NK-92 (cell line): ENCODE measurements around the gene NEK11.
A peak's percentile ranks its signal among the peaks of the same experiment; 100 is the strongest.

Source experiments
- DNase-seq: peaks from one replicate; lab custom pipeline; 2025; ENCODE audit not compliant: unreplicated experiment; lab: John Stamatoyannopoulos, UW

The NEK11 gene, protein sequence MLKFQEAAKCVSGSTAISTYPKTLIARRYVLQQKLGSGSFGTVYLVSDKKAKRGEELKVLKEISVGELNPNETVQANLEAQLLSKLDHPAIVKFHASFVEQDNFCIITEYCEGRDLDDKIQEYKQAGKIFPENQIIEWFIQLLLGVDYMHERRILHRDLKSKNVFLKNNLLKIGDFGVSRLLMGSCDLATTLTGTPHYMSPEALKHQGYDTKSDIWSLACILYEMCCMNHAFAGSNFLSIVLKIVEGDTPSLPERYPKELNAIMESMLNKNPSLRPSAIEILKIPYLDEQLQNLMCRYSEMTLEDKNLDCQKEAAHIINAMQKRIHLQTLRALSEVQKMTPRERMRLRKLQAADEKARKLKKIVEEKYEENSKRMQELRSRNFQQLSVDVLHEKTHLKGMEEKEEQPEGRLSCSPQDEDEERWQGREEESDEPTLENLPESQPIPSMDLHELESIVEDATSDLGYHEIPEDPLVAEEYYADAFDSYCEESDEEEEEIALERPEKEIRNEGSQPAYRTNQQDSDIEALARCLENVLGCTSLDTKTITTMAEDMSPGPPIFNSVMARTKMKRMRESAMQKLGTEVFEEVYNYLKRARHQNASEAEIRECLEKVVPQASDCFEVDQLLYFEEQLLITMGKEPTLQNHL

DNA sequence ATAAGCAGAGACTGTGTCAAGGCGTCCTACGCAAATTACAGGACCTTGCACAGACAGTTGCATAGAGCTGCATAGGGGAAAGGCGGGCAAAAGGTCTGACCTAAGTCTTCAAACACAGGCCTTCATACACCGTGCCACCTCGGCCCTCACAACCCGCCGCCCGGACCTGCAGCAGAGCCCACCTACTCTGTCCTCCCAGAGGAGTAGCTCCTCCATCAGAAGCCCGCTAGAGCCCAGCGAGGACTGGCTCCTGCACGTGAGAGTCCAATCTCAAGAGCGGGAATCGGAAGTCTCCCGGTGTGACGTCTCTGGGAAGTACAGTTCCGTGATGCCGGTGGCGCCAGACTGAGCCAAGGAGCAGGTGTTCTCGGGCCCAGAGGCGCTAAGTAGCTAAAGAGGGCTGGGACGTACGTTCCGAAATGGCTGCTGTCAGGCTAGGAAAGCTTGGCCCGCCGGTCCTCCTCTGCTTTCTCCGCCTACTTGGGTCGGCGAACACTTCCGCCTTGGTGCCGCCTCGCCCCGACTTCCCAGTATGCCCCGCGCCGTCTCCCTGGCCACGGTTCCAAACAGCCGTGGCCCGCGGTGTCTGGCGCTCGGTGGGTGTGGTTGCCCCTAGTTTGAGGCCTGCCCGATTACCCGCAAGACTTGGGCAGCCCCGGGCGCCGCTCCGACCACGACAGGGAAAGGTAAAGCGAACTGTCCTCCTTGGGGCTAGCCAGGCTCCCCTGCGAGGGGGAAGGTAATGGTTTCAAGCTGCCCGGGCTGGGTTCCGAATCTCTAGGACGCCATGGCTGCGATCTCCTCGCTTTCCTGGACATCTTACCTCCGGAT is at the start of gene NEK11, which contains the start of gene ASTE1:
Gene NEK11 (plus strand): TSS at position 557 of the 831 bp plus-strand sequence. CDS start 2,832 bp downstream, outside the sequence.
Gene ASTE1 (minus strand): TSS at position 505 of the 831 bp plus-strand sequence. CDS start 1,519 bp downstream, outside the sequence.
- DNase-seq: peak; percentile 55

DNA sequence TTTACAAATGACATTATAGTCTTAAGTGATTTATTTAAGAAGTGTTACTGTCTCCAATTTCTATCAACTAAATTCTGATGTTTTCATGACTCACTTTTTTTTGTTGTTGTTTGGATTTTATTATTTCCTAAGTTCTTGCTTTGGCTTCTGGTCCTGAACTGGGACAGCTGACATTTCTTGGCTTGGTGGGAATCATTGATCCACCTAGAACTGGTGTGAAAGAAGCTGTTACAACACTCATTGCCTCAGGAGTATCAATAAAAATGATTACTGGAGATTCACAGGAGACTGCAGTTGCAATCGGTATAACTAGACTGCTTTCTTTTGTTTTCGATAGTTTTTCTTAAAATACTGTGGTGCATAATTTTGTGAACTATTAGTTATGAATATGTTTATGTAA is 47.6 kb upstream of the NEK11 start:
- DNase-seq: no peak

DNA sequence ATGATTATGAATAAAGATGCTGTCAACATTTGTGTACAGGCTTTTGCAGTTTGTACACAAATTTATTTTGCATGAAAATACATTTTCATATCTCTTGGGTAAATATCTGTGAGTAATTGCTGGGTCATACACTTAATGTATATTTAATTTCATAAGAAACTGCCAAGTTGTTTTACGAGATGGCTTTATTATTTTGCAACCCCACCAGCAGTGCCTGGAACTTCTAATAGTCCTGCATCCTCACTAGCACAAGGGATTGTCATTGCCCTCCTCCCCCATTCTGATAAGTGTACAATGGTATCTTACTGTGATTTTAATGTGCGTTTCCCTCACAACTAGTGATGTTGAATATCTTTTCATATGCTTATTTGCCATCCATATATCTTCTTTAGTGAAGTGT is 45.2 kb upstream of the NEK11 start:
- no peak for DNase-seq

DNA sequence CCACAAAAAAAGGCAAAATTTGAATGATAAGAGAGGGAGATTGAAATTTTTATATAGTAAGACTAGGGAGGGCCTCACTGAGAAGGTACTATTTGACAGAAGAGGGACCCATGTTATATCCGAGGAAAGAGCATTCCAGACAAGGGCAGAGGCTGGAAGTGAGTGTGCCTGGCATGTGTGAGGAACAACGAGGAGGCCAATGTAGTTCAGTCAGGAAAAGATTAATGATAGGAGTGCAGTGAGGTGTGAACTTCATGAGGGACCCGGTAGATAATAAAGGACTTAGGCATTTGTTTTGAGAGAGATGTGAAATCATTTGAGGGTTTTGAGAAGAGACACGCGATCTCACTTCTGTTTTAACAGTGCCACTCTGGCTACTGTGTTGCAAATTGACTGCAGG is 36.4 kb upstream of the NEK11 start:
- no peak for DNase-seq

DNA sequence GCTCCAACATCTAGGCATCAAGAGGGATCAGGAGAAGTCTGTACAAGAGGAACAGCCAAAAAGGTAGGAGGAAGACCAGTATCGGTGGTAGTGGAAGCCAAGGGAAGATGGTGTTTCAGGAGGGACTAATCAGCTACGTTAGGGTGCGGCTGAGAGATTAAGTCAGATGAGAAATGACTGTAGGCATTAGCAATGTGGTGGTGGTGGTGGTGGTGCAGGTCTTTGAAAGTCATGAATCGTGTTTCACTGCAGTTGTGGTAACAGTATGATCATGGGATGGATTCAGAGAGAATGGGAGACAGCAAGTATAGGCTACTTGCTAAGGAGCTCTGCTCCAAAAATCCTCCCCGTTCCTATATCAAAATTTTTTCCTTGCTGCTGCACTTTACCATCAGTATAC is 35.6 kb upstream of the NEK11 start:
- DNase-seq: no peak

DNA sequence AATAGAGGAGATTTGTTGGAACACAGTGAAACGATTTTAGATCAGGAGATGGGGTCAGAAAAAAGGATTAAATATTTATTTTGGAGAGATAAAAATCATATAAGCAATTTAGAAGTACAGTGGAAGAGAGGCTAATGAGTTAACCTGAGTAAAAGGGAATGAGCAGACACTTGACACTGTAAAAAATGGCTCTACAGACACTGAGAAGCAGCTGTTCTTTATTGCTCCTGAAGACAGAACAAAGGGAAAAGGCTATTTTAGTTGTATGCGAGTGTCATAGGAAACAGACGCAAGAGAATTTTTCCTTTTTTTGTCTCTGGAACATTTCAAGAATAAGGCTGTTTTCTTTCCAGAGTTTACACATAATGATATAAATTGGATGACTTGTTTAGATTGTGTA is 34.3 kb upstream of the NEK11 start:
- DNase-seq: no peak

DNA sequence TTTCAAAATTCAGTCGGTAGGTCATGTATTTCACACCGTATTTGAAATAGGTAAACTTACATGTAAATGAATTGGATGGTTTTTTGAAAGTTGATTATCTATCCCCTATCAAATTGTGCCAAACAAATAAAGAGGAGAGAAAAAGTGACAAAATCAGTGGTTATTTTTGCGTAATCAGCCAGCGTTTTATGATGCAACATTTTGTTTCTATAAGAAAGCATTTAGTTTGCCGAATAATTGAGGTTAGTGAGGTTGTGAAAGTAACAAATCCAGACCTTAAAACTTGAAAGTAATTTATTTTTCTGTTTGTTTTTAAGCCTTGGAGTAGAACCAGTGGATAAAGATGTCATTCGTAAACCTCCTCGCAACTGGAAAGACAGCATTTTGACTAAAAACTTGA is 29.4 kb upstream of the NEK11 start:
- DNase-seq: no peak

DNA sequence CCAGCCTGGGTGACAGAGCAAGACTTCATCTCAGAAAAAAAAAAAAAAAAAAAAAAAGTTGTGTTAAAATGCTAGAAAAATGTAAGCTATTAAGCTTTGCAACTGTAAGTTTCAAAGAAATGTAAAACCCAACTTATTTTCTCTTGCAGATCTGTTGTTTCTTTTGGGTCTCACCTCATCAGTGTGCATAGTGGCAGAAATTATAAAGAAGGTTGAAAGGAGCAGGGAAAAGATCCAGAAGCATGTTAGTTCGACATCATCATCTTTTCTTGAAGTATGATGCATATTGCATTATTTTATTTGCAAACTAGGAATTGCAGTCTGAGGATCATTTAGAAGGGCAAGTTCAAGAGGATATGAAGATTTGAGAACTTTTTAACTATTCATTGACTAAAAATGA is 25.6 kb upstream of the NEK11 start:
- no peak for DNase-seq

DNA sequence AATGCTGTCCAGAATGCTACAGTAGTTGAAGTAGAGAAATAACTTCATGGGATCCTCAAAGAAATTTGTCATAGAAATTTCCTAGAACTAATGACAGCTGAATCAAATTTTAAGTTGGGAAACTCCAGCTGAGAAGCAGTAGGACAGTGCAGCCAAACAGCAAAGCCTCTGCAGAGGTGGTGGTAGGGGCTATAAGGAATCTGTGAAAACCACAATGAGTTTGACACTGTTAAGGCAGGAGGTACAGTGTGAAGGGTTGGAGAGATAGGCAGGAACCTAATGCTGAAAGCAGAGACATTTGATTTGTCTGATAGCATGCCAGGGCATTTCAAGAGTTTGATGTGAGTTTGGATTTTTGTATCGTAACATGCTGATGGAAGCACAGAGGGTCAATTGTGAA is 22.1 kb upstream of the NEK11 start:
- no peak for DNase-seq

DNA sequence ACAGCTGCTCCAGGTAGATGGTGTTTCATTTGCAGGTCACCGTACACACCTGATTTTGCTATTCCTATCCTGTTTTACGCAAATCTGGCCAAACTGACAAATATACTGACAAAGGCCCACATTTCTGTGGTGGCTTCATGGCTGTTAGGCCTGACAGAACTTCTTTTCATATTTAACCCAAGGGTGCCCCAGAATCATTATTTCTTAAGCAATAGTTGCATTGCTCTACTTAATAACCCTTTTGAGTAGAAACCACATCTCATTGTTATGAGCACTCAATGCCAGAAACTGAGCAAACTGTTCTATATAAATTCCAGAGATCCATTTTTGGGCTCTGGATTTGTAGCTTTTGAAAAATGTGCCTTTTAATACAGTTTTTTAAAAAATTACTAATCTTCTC is 19.4 kb upstream of the NEK11 start:
- DNase-seq: no peak

DNA sequence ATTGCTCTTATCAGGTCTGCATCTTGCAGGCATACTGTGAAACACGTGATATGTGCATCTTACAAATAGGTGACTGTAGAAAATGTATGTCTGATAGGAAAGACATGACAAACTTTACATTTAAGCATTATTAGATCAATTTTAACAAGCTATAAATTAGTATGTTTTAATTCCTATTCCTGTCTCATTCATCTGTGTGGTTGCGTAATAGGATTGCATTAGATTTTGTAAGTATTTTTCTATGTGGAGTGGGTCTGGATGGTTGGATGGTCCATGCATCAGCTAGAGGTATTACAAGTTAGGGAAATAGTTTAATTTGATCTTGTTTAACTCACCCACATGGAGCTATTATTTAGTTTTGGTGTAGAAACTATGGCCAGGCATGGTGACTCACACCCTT is 18.9 kb upstream of the NEK11 start:
- no peak for DNase-seq

DNA sequence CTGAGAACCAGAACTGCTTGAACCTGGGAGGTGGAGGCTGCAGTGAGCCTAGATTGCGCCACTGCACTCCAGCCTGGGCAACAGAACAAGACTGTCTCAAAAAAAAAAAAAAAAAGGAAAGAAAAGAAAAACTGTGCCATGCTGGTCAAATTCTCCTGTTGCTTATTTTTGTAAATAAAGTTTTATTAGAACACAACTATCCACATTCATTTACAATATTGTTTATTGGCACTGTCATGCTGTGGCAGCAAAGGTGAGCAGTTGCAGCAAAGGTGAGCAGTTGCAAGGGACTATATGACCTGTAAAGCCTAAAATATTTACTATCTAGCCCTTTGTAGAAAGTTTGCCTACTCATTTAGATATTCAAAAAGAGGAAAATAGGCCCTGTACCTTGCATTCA is 18.4 kb upstream of the NEK11 start:
- DNase-seq: no peak

DNA sequence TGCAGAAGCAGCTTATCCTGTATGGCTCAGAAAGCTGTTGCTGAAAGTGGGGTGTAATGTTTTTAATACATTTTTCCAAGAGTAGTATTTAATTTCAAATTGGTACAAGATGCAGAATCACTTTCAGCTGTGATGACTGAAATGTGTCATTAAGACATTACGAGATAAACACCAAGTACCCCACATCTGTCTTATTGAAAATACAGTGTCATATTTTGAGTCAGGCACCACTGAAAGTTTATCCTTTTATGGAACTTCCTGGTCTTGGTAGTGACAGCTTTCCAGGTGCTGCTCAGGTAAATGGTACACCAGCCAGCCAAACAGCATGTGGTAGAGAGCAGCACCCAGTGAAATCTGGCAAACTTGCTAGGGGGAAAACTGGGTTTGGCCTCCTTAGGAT is 17.0 kb upstream of the NEK11 start:
- DNase-seq: no peak

DNA sequence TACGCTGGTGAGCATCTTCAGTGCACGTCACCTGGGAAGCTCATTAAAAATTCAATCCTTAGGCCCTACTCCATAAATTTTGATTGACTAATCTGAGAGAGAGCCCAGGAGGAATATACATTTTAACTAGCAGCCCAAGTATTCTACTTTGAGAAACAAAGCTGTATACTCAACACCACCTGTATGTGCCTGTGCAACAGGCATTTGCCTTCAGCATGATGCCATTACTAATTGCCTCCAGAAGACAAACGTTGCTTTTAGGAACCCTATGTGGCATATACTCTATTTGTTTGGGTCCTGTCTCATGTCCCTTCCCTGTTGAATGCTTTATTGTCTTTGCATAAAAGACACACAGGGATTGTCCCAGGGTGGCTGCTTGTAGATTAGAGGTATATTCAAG is 7.7 kb upstream of the NEK11 start:
- DNase-seq: no peak

DNA sequence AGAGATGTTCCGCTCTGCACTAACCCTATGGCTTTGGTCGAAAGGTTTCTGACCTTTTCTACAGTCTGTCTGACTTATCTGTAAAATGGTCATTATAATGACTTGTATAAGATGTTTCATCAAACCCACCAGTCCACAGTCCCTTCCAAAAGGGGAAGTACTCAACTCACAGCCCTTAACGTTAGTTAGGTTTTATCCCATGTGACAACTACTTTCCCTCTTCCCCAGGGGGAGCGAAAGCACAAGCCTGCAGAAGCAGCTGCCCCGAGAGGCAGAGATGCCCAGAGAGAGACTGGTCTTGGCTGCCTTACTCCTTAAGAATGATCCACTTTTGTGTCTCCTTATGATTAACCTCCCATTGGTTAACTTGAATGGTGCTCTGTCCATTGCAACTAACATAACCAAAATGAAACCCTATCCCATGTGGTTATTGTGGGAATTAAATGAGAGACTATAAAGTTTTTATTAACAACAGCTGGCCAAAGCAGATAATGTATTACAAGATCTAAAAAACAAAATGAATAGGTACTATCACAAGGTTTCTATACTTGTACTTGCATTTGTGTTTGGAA is 6.5 kb upstream of the NEK11 start:
- DNase-seq: no peak

DNA sequence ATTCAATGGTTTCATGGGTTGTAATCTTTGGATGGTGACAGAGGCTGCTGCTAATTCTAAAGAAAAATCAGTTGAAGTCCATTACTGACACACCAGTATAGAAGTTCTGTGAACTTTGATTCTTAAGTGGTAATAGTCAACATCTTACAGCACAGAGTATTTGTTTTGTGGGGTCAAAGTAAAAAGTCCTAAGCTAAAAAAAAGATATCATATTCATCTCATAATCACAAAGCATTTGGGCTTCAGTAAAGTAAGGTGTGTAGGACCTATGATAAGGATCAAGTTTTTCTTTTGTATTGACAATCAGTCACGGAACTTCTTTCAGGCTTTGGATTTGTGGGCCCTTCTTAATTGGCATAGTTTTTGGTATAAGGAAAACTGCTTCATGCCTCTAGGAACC is 1.1 kb upstream of the NEK11 start:
- DNase-seq: no peak

DNA sequence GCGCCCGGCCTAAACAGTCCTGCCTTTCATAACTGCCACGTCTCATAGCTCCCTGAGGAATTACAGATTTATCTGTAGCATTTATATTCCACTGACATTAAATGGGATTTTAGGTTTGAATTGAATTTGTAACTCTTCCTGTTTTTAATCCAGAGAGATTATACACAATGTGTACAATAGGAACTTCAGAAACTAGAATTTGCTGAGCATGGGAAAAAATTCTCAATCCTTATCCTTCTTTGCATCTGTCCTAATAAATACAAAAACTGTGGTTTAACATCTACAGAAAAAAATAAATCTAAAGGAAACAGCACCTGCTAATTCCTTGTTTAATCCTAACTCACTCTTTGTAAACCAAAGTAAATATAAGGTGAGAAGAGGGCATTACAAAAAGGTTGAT is 2.2 kb downstream of the NEK11 start:
- no peak for DNase-seq

DNA sequence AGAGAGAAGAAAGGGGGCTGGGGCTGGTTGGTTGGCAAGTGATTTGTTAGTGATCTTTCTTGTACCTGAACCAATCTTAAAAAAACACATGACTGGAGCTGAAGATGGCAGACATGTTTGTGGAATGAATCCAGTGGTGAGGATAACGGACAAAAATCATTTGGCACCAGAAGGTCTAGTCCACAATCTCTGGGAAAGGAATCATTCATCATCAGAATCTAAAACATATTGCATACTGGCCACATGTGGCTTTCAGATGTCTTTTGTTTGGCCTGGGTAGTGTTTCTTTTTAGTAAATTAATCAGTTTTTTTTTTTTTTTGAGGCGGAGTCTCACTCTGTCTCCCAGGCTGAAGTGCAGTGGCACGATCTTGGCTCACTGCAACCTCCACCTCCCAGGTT is 5.0 kb downstream of the NEK11 start:
- no peak for DNase-seq

DNA sequence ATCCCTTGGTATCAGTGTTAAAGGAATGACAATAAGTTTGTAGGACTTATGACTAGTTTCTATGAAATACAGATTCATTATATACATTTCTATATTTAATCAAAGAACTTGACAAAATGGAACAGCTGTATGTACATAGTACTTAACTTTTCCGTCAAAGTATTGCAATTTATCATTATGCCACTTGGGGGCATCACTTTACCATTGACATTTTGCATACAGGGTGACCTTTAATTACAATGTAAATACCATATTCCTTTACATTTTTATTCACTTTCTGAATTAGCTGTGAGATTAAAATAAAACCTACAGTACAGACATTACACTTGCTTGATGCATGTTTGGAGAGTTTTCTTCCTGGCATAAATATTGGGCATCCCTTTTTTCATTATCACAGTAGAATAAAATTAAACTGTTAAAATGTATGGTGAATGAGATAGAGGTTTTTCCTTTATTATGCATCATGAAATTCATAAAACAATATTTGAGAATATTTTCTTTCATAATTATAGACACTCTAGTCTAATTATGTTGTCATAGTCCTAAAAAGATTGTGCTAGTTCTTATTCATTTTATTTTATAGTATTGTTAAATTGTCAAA is 6.9 kb downstream of the NEK11 start:
- DNase-seq: no peak

DNA sequence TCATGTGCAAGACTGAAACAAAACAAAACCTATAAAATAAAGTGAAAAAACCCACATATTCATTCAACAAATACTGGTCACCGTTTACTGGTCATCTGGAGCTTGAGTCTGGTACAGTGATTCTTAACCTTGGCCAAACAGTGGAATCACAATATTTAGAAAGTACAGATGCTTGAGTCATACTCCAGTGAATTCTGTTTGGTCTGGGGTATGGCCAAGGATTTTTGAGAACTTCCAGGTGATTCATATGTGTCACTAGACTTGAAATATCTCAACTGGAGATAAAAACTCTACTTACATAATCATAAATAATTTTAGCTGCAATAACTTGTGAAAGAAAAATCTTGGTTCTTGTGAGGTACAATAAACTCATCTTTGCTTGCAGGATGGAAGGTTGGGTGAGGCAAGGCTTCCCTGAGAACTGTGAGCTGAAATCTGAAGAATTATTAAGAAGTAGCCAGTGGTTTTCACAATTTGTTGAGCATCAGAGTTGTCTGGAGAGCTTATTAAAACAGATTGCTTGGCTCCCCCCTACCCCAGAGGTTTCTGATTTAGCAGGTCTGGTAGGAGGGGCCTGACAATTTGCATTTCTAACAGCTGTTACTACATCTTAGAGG is 9.6 kb downstream of the NEK11 start:
- no peak for DNase-seq

DNA sequence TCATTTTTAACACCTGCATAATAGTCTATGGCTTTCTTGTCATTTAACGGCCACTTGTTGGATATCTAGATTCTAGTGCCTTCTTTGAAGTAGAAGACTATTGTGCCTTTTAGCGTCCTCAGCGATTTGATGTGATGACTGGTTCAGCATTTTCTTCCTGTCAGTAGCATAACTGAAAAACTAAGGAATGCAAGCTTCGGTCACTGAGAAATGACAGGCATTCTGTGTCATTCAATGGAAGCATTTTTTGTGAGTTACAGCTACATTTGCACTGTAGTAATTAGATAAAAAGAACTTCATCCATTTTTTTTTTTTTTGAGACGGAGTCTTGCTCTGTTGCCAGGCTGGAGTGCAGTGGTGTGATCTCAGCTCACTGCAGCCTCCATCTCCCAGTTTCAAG is 10.3 kb downstream of the NEK11 start:
- DNase-seq: no peak
